Measurements from ENCODE around the gene CHRNB2. TPM values are rescaled to one million over a fixed set of nuclear protein-coding genes. Genes with fewer than 3 reads are reported as not detected.

CHRNB2 gene
- total and polyA plus RNA-seq, 2 of the 4 experiments (the other 2 are of a cell fraction) = under 0.01 to 0.03 TPM

- no peak overlapping the region for H4K91ac ChIP-seq (ENCODE audit: insufficient read depth, low read depth, low read length)
- in situ Hi-C loops (cut with MboI; ENCODE audit: low sequenced_read_pairs) = no loop called here
- no peak overlapping the region for H3K27ac ChIP-seq (ENCODE audit: insufficient read depth, low read length)
- peak overlapping the region in 1 of 2 experiments; percentile 19; a peak in 2 of 4 replicates for H4K8ac ChIP-seq (ENCODE audit: low read depth in 2 of 2, low read length in 2 of 2)
- 0 out of 2 replicates have a peak overlapping the region, but pooled peaks have one; percentile 12 for H3K4me2 ChIP-seq (ENCODE audit: low read depth, low read length)
- intact Hi-C loops (cut with micrococcal nuclease) = no loop called here
- no peak overlapping the region for H3K56ac ChIP-seq (ENCODE audit: extremely low read depth, insufficient read depth, low read length)
- H2BK20ac ChIP-seq (ENCODE audit: low read depth, low read length) = no peak overlapping the region
- ATAC-seq (ENCODE audit: low read depth) (no peak), DNase-seq (peak; percentile 65)
- H2BK5ac ChIP-seq (ENCODE audit: low read depth, low read length, poor library complexity, severe bottlenecking) = no peak overlapping the region
- no peak overlapping the region for H2BK15ac ChIP-seq (ENCODE audit: low read depth, low read length)
- H2AK9ac ChIP-seq (replicated peaks; ENCODE audit: low read depth, low read length, poor library complexity) = no peak overlapping the region
- no TSS peak for BruUV-seq (replicated peaks)
- H2AK5ac ChIP-seq (ENCODE audit: low read depth, low read length) = no peak overlapping the region
- no peak overlapping the region for H2AFZ ChIP-seq (replicated peaks; ENCODE audit: low read length, poor library complexity)
- no peak overlapping the region for H3K9ac ChIP-seq (ENCODE audit: low read depth, low read length)
- peaks cover 2% of the 10 kb centered on the region; the same call in 1 of the 2 replicates for H3K9me1 ChIP-seq (ENCODE audit: insufficient read depth, low read length)
- H3K14ac ChIP-seq (replicated peaks; ENCODE audit: low read depth, low read length) = no peak overlapping the region
- WGBS, 2 experiments (ENCODE audit: extremely low coverage in 2 of 2, insufficient read length in 1 of 2) = no CpG with 5 or more reads among the region's 1 CpG
- ChIA-PET CTCF (no interaction called here), POLR2A (ENCODE audit: unreplicated experiment) (no interaction called here)
- peaks cover 22% of the 10 kb centered on the region for H4K20me1 ChIP-seq (ENCODE audit: insufficient read depth, low read length)
- no peak overlapping the region for H3K18ac ChIP-seq (ENCODE audit: low read depth, low read length)
- TF ChIP-seq POLR2A (IDR thresholded peaks at IDR 0.05; ENCODE audit: low read depth, low read length) = no peak
- TF ChIP-seq MAFK (IDR thresholded peaks at IDR 0.05; ENCODE audit: low read depth, low read length) = no peak
- no peak for TF ChIP-seq SMC3 (IDR thresholded peaks at IDR 0.05; ENCODE audit: low read depth, low read length)
- TF ChIP-seq RCOR1 (IDR thresholded peaks at IDR 0.05; ENCODE audit: insufficient replicate concordance, low read length) = no peak
- TF ChIP-seq BHLHE40 (IDR thresholded peaks at IDR 0.05; ENCODE audit: low read depth, low read length) = no peak
- no peak for TF ChIP-seq NFE2L2 (IDR thresholded peaks at IDR 0.05; ENCODE audit: low read depth, low read length)
- no peak for TF ChIP-seq CHD1 (IDR thresholded peaks at IDR 0.05; ENCODE audit: low read depth, low read length)
- no peak for TF ChIP-seq MXI1 (IDR thresholded peaks at IDR 0.05; ENCODE audit: borderline replicate concordance, low read depth, low read length)
- no peak for TF ChIP-seq RAD21 (IDR thresholded peaks at IDR 0.05; ENCODE audit: low read length)
- TF ChIP-seq FOS (IDR thresholded peaks at IDR 0.05; ENCODE audit: low read depth, low read length) = no peak
- TF ChIP-seq RFX5 (IDR thresholded peaks at IDR 0.05; ENCODE audit: low read depth, low read length) = no peak
- no peak for TF ChIP-seq USF2 (IDR thresholded peaks at IDR 0.05; ENCODE audit: low read depth, low read length)
- TF ChIP-seq MAZ (IDR thresholded peaks at IDR 0.05; ENCODE audit: borderline replicate concordance, low read depth, low read length) = no peak
- H3K9me3 ChIP-seq (ENCODE audit: control insufficient read depth, insufficient read depth, low read length) = no peaks in the 10 kb centered on the region
- no peak overlapping the region for H3K4ac ChIP-seq (ENCODE audit: low read depth, low read length)
- peaks cover 8% of the 10 kb centered on the region; the same call in 1 of the 2 replicates for H3K27me3 ChIP-seq (ENCODE audit: control insufficient read depth, insufficient read depth, low read length)
- no peak overlapping the region for H4K5ac ChIP-seq (ENCODE audit: low read depth, low read length)
- peaks cover 6 to 28% of the 10 kb centered on the region in 2 experiments; a peak in 3 of 4 replicates for H3K79me1 ChIP-seq (ENCODE audit: low read depth in 1 of 2, low read length in 2 of 2)
- dilution Hi-C loops (cut with HindIII; ENCODE audit: low sequenced_read_pairs, unreplicated experiment) = no loop called here
- no peak overlapping the region for H3K4me3 ChIP-seq (ENCODE audit: insufficient read depth, low read depth, low read length)
- H3K36me3 ChIP-seq (ENCODE audit: control insufficient read depth, insufficient read depth, low read length) = no peaks in the 10 kb centered on the region
- no peak overlapping the region for H3K23ac ChIP-seq (ENCODE audit: low read depth, low read length)
- H3K4me1 ChIP-seq (ENCODE audit: control insufficient read depth, insufficient read depth, low read length) = peaks cover 5% of the 10 kb centered on the region
- H2BK120ac ChIP-seq (ENCODE audit: low read depth, low read length) = no peak overlapping the region
Observed at GRCh38 chr1:154629061-154629674, 61.6 kb downstream of the CHRNB2 start.
